GM21717 (cell line): Measurements from ENCODE around the gene KLF5.
"Not testable (repeated sequence)": the region's sequence is repeated elsewhere in the genome, so short reads cannot be mapped to it uniquely, and the experiment has no call there.

Experiments used
- ATAC-seq: cut with Tn5 transposase; IDR thresholded peaks from one replicate; pipeline ENCODE4 v1.9.1; 2021; ENCODE audit warnings: mild to moderate bottlenecking, moderate library complexity; ENCODE audit not compliant: unreplicated experiment

KLF5 gene

GRCh38 chr13:73058736-73059459 lies at the start of gene KLF5:
TSS of gene KLF5 (plus strand) at chr13:73059005. CDS start at chr13:73059328, 323 bp downstream.
- peak; percentile 99 for ATAC-seq

GRCh38 chr13:73011751-73012150 lies 47.1 kb upstream of the KLF5 start:
- ATAC-seq: no peak

DNA sequence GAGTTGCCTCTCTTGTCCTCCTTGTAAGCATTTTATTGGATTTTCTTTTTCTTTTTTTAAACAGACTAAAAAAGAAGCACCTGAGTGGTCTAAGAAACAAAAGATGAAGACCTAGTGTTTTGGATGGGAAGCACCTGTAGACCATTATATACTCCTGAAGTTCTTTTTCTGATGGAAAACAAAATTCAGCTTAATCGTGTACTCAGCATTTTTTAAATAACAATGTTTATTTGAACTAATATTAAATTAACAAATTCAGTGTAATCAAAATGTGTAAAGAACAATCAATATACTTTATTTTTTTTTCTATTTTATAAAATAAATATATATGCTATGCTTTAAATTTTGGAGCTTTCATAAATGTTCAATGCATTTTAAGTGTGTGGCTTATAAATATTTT lies 43.0 kb upstream of the KLF5 start:
- no peak for ATAC-seq

DNA sequence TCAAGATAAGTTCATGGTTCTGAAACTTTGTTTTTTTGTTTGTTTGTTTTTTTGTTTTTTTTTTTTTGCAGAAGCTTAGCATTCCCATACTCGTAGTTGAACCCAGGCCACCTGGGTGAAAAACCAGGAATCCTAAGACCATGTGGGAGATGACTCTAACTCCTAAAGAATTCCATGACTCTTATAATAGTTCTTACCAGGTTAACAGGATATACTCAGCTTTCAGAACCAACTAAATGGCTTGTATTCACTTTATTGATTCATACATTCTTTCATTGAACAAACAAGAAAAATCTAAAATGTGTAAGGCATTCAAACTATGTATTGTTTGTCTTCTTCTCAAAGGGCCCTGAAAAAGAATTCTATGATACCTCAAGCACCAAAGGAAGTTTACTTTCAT lies 40.5 kb upstream of the KLF5 start:
- no peak for ATAC-seq

DNA sequence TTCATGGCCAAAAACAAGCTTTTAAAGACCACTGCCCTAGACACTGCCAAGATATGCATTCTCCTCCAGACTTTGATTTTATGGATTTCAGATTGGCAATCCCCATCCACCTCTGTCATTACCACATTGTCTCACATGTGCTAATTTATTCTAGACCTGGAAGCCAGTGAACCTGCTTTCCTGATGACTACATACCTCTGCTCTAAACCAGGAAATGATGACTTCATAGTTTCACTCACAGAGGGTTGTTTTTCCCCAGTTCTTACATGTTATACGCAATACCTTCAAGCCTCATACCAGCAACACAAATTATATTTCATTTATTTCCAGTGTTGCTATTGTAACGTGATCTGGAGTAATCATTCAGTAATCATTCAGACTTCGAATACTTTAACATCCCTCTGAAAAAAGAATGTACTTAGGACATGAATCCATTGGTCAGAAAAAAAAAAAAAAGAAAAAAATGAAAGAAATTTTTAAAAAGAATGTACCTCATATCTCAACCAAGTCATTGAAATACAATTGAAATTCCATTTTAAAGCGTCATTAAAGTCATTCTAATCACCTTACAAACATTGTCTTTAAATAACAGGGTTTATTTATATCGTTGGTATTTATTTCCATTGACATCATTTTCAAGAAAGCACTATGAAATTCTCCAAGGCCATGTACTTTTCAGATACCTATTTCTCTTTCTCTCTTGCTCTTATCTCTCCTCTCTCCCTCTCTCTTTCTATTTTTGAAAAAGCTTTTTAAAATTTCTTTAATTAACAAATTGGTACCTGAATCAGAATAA lies 33.4 kb upstream of the KLF5 start:
- no peak for ATAC-seq

GRCh38 chr13:73034901-73035300 lies 23.9 kb upstream of the KLF5 start:
- ATAC-seq: no peak

- no peak for ATAC-seq
Observed at GRCh38 chr13:73035660-73036059, 23.1 kb upstream of the KLF5 start.

DNA sequence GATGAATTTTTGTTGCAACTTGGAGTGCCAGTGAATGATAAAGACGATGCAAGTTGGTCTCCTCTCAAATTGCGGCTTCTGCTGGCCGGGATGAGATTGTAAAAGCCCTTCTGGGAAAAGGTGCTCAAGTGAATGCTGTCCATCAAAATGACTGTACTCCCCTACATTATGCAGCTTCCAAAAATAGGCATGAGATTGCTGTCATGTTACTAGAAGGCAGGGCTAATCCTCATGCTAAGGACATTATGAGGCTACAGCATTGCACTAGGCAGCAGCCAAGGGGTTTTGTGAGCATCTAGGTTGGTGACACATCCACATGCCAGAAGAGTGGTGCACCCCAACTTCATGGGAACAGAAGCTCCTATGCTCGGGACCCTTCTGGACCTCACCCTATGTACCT lies 22.2 kb upstream of the KLF5 start:
- no peak for ATAC-seq

GRCh38 chr13:73038064-73038463 lies 20.7 kb upstream of the KLF5 start:
- ATAC-seq: no peak

GRCh38 chr13:73039201-73040108 lies 19.4 kb upstream of the KLF5 start:
- no peak for ATAC-seq

GRCh38 chr13:73040484-73040883 lies 18.3 kb upstream of the KLF5 start:
- ATAC-seq: no peak

- no peak for ATAC-seq
Observed at GRCh38 chr13:73040968-73041596, 17.7 kb upstream of the KLF5 start.

- ATAC-seq: no peak
Observed at GRCh38 chr13:73045031-73045430, 13.8 kb upstream of the KLF5 start.

GRCh38 chr13:73048615-73049014 lies 10.2 kb upstream of the KLF5 start:
- not testable (repeated sequence) for ATAC-seq

DNA sequence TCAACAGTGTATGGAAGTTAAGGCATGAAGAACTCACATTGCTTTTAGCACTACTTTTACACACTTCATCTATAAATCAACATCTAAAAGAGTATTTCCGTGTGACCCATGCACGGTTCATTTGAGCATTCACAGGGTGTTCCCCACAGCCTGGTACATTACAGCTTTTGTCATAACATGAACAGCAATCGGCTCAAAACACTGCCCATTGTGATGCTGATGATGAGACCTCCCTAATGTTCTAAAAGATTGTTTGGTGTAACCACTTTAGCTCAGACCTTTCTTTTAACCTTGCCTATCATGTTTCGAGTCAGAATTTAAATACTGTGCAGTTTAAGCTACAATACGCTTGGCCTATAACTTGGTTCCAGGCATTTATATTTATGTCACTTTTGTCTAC lies 4.1 kb upstream of the KLF5 start:
- no peak for ATAC-seq

DNA sequence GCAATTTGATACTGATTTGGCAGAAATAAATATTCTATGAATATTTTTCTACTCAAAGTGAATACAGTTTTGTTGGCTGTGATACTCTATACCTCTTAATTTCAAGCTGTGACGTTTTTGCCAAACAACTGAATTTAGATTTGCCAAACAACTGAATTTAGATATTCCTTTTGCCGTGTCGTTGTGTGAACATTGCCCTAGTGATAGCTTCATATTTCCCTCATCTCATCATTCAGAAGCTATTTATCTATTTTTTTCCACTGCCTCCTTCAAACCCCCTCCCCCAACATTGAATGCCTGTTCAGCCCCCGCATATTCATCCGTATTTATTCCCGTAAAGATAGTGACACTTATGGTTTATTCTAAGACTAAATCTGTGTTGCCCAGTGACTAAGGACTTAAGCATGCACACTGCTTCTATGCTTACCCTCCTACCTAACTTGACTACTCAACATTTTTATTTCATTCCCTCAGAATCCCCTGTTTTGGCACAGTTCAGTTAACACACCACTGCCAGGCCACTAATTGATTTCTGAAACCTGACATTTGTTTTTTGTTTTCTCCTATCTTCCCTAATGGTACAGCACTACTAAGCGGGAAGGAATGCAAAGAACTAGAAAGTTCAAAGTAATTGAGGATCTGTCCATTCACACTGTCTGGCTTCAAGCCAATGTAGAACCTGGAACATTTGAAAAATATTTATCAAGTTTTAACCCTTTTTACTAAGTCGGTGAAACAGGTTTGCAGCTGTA lies 2.8 kb upstream of the KLF5 start:
- no peak for ATAC-seq

- ATAC-seq: no peak
Observed at GRCh38 chr13:73056565-73056962, 2.2 kb upstream of the KLF5 start.

DNA sequence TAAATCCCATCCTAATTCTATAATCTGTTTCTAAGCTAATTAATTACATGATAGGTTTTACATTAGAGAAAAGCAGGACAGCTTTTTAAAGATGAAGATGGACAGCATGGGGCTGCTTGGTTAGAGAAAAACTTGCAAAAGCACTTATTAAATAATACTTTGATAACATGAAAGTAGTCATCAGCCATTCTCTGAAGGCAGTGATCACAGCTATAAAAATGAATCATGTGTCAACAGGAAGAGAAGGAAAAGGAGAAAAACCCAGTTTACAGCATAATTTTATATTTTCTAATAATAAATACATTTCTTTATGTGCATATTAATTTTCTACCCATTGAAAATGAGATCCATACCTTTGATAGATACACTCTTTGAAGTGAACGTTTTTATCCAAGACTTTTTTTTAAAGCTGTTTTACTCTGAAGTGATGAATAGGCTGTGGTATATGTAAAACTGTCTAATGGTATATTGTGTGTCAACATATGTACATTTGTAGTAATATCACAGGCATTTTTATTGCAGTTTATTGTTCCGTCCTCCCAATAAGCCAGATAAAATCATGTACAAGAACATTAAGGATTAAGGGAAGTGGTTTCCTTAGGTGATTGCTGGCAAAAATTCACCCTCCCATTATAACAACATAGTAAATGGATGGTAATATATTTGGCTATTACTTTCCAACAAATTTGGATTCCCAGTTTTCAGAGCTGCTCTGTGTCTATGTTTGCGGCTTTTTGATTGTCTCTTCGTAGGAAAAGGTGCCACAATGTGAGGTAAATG lies 1.3 kb upstream of the KLF5 start:
- ATAC-seq: no peak

DNA sequence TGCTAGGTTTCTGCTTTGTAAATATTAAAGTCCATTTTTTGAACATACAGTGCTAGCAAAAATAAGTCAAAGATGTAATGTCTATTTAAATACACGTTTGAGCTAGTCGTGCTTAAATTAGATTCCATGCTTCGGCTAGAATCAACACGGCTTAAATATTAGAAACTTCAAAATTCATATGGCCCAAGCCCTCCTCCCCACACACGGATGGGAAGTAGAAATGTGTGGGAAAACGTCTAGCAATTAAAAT lies 816 bp upstream of the KLF5 start:
- no peak for ATAC-seq

DNA sequence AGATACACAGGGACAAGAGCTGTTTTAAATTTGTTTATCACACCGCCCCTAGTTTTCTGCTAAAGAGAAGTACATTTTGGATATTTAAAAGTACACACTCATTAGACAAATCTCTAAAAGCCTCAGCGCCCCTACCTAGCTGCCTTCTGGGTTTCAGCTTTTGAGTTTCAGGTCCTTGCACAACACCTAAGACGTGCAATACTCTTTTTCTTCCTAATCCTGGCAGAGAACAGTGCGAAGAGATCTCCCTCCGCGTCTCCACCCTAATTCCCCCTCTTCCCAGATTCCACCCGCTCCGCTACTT lies 421 bp upstream of the KLF5 start:
- peak; percentile 22 for ATAC-seq
